Psoas muscle (tissue), 8 donors: ENCODE measurements around the gene IDI2. TPM values are rescaled to one million over a fixed set of nuclear protein-coding genes. Genes with fewer than 3 reads are reported as not detected.

ENCODE experiments used
- ATAC-seq, 4 donors: fragments of 200-7000 bp; cut with Tn5 transposase; one replicate each; pipeline ENCODE4 v1.9.1; 2020; ENCODE audit warnings: moderate library complexity in 3 of 4, mild to moderate bottlenecking in 2 of 4
- DNase-seq, 2 donors: peaks; one replicate each; pipeline ENCODE4 v3.0.0-alpha.2; 2020
- H3K27ac ChIP-seq: fragments of 200-600 bp; one replicate; pipeline ENCODE4 v1.8.0; 2022
- H3K27me3 ChIP-seq, 3 donors: fragments of 200-600 bp in 1 of 3; one replicate each; pipeline versions ENCODE4 v1.6.1 to v1.8.0; 2013 to 2022; ENCODE audit warnings: low read length in 2 of 3, mild to moderate bottlenecking in 2 of 3, moderate library complexity in 1 of 3; ENCODE audit not compliant: insufficient read depth in 3 of 3
- H3K36me3 ChIP-seq, 2 donors: fragments of 200-600 bp in 1 of 2; one replicate each; pipeline versions ENCODE4 v1.6.1 to v1.8.0; 2013 to 2022; ENCODE audit warnings: low read depth in 1 of 2, mild to moderate bottlenecking in 1 of 2, moderate library complexity in 1 of 2; ENCODE audit not compliant: insufficient read depth in 1 of 2
- H3K4me1 ChIP-seq: fragments of 200-600 bp; one replicate; pipeline ENCODE4 v1.8.0; 2022
- H3K4me3 ChIP-seq: fragments of 200-600 bp; one replicate; pipeline ENCODE4 v1.8.0; 2022; ENCODE audit warnings: mild to moderate bottlenecking
- H3K9me3 ChIP-seq: fragments of 200-600 bp; one replicate; pipeline ENCODE4 v1.8.0; 2022
- CTCF ChIP-seq: fragments of 200-600 bp; IDR thresholded peaks from one replicate; pipeline ENCODE4 v1.8.0; 2022; ENCODE audit warnings: antibody characterized with exemption
- WGBS, 3 donors: extraction: QIAGEN DNeasy Blood & Tissue Kit; methylation state at CpG; one replicate each; pipeline versions ENCODE4 v1.1.6 to v1.1.7; 2013; 5-methylcytosine and 5-hydroxymethylcytosine counted together
- intact Hi-C, 2 donors: fragments of 100-400 bp; cut with DNase I; formaldehyde crosslinking; loops; one replicate each; pipeline versions ENCODE4 v1.11.0 to v1.14.2; 2022
- polyA plus RNA-seq, 3 donors: library from polyadenylated mRNA; stranded (reverse); fragments of 200-250 nt; gene quantifications; one replicate each; pipeline ENCODE4 v1.2.3, GENCODE V29; 2013
- total RNA-seq, 4 donors: library from RNA; stranded (reverse); fragmentation: NEBNext Ultra II Directional in 2 of 4; extraction: Animal tissue kit (Norgen Biotek cat#: 25700) in 2 of 4; gene quantifications; one replicate each; pipeline versions ENCODE4 v1.2.1 to v1.2.4, GENCODE V29; 2021 to 2023
- donor health status: healthy with polysubstance abuse.
- donor health status: DM: no; HTN: no; CAD: no; lungs with moderate emphysema.
- donor health status: Bipolar disorder and iron deficiency.
- donor health status: healthy.
- donor health status: DM: yes; HTN: yes; CAD: no.
- donor health status: DM: no; HTN: no; CAD: no.
- donor health status: DM: no; HTN: no; CAD: no.
- donor health status: DM: yes; HTN: yes; CAD: no.

The IDI2 gene
- total and polyA plus RNA-seq, 7 donors = 16.6 to 182 (median 133) TPM

- intact Hi-C loops = no loop called here
These were observed 42.3 kb downstream of the IDI2 start for GRCh38 chr10:983401-983800.

GRCh38 chr10:980468-981093, 45.1 kb downstream of the IDI2 start:
- Histone ChIP-seq H3K27ac (no peak overlapping the region), H3K4me3 (no peak overlapping the region), H3K9me3 (peaks cover 6% of the 10 kb centered on the region), H3K36me3 (no peaks in the 10 kb centered on the region), H3K4me1 (no peaks in the 10 kb centered on the region), H3K27me3 (no peaks in the 10 kb centered on the region)
- intact Hi-C loops = no loop called here
- ATAC-seq (no peak), DNase-seq (no peak)
- TF ChIP-seq CTCF = no peak
- WGBS, 3 donors = 97 to 99% (median 98%) methylated on average over 5 of the region's 5 CpGs

More at GRCh38 chr10:983401-983800, 42.3 kb downstream of the IDI2 start:
- Histone ChIP-seq H3K4me1 (peaks cover 10% of the 10 kb centered on the region), H3K27me3 (no peaks in the 10 kb centered on the region), H3K4me3 (no peak overlapping the region), H3K36me3 (no peaks in the 10 kb centered on the region), H3K9me3 (peaks cover 5% of the 10 kb centered on the region), H3K27ac (no peak overlapping the region)
- no peak for TF ChIP-seq CTCF
- 85 to 93% (median 91%) methylated on average over 6 of the region's 6 CpGs for WGBS, 3 donors
- DNase-seq = no peak
- no peak for ATAC-seq

- DNase-seq (no peak), ATAC-seq (no peak)
- 89 to 95% (median 91%) methylated on average over 2 of the region's 2 CpGs for WGBS, 3 donors
- no peak overlapping the region for H3K4me3 ChIP-seq
- TF ChIP-seq CTCF = no peak
- intact Hi-C loops = loop anchor here in 1 of 2 donors (5.0 kb wide), 1 partner anchor 37 kb away; no protein-coding TSS in a partner anchor
- peaks cover 6% of the 10 kb centered on the region for H3K9me3 ChIP-seq
- no peaks in the 10 kb centered on the region for H3K4me1 ChIP-seq
- no peaks in the 10 kb centered on the region for H3K36me3 ChIP-seq
- no peaks in the 10 kb centered on the region for H3K27me3 ChIP-seq
- H3K27ac ChIP-seq = no peak overlapping the region
These were observed 46.7 kb downstream of the IDI2 start for GRCh38 chr10:978826-979421.

GRCh38 chr10:976316-976715, 49.3 kb downstream of the IDI2 start:
- H3K9me3 ChIP-seq = peaks cover 6% of the 10 kb centered on the region
- ATAC-seq (no peak), DNase-seq (no peak)
- no peaks in the 10 kb centered on the region for H3K27me3 ChIP-seq
- H3K4me3 ChIP-seq = no peak overlapping the region
- no peak overlapping the region for H3K27ac ChIP-seq
- WGBS, 3 donors = 93 to 96% (median 95%) methylated on average over 22 of the region's 22 CpGs
- H3K36me3 ChIP-seq = no peaks in the 10 kb centered on the region
- no peaks in the 10 kb centered on the region for H3K4me1 ChIP-seq
- no peak for TF ChIP-seq CTCF
- intact Hi-C loops = loop anchor here in 1 of 2 donors (5.0 kb wide), 1 partner anchor 34 kb away; no protein-coding TSS in a partner anchor
